Frontal cortex (tissue), 4 donors: ENCODE measurements around the gene ATP1B1. TPM values are rescaled to one million over a fixed set of nuclear protein-coding genes. Genes with fewer than 3 reads are reported as not detected.

Experiments used
- DNase-seq, 2 donors: peaks; one replicate each; pipeline ENCODE4 v3.0.0; 2012; ENCODE audit warnings: low spot score in 2 of 2
- FAIRE-seq: peaks from 2 replicates; lab custom pipeline; 2012; peaks lifted over from hg19 to GRCh38; lab: Jason Lieb, UNC
- total RNA-seq: library from RNA; depleted of rRNA; stranded (reverse); fragments of >200 nt; gene quantifications from one replicate; pipeline ENCODE4 v1.2.3, GENCODE V29; 2014
- donor health status: control.
- donor health status: control.
- donor health status: control.

The ATP1B1 gene
- total RNA-seq, 1 donor from 2014 or later = 235 TPM

DNA sequence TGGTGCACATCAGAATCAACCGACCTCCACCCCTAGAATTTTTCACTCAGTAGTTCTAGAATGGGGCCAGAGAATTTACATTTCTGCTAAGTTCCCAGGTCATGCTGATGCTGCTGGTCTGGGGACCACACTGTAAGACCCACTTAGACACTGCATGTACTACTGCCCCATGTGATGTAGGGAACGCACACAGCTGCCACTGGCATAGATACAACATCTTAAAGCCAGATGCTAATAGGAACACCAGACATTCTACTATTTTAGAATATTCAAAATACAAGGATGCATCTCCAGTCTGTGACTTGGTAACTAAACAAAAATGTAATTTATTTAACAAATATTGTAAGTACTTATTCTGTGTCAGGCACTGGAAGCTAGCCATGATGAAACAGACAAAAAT, 14.1 kb upstream of the ATP1B1 start:
- DNase-seq (no peak), FAIRE-seq (no peak)

DNA sequence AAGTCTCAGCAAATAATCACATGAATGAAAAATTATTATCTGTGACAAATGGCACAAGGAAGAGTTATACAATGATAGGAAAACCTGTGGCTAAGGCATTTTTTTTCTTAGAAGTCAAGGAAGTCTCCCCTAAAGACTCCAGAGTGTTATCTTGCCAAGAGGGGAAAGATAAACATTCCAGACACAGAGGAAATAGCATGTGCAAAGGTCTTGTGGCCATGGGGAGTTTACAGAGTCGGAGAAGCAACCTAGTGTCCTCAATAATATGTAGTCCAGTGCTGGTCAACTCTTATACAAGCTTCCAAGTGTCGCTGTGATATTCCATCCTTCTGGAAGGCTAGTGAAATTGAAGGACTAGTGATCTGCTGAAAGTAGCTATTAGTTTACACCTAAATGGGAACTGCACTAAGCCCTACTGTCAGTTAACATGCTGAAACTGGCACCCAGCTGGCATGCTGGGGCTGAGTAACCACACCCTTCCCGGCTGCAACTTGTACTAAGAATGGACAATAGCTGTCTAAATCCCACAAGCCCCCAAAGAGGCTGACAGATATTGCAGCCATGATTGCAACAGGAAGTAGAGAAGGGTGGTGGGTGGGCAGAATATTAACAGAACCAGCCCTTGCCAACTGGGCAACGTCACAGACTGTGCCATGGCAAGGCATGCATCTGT, 11.5 kb upstream of the ATP1B1 start:
- DNase-seq (no peak), FAIRE-seq (no peak)

DNA sequence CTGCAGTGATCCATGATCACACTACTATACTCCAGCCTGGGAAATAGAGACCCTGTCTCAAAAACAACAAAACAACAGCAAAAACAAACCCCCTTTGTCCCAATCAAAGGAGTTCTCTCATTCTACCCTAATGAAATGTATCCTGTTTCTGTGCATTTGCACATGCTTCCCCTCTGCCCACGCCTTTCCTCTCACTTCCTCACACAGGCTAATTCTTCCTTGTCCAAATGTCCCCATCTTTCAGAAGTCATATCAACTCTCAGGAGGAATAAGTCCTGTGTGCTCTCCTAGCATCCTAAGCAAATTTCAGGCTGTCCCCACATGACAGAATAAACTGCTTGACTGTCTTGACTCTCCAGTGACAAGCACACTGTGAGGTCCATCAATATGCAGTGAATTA, 8.1 kb upstream of the ATP1B1 start:
- FAIRE-seq (no peak), DNase-seq (no peak)

DNA sequence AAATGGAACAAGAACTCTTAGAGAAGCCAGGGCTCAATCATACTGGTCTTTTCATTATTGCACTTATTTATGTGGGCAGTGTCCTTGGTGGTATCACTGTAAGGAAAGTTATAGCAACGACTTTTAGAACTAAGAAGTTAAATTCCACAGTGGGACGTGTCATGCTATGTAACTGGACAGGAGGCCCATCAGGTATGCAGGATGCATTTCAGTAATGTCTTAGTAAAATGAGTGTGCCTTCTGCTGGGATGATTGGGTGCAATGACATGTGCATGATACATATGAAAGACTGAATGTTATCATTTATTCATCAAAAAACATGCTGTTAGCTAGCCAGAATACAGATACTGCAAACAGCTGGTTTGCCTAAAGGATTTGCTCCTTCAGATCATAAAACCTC, 6.9 kb upstream of the ATP1B1 start:
- FAIRE-seq = no peak
- no peak for DNase-seq

DNA sequence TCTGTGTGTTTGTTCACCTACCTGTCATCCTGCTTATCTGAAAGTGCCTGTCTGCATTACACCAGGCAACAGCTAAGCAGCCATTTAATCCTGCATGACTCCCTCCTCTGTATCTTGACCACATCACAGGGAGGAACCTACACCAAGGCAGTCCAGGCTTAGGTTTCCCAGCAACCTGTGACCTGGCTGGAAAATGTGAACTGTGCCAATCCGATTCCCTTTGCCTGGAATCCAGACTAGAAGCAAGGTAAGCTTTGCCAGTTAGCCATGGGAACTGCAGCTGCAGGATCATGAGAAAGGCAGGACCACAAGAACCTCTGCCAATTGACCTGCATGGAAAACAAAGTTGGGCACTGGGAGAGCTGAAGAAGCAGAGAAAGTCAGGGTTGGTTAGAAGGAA, 6.3 kb upstream of the ATP1B1 start:
- no peak for DNase-seq
- FAIRE-seq = no peak

DNA sequence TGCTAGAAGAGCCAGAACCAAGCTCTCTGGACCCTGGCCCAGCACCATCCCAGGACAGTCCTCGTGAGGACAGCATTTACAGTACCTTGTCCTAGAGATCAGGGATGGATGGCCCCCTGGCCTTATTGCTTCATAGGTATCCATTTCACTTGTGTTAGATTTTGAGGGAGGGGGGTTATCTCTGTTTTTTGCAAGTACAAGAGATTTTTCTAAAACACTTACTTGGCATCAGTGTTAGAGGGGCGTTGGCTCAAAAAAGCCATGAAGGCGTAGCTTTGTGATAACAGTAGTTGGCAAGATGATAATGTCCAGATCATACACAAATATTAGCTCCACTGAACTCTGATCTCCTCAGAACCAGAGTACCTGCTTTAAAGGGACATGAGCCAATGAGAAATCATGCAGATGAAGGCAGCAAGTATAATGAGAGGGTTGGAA, 5.8 kb upstream of the ATP1B1 start:
- FAIRE-seq (no peak), DNase-seq (no peak)

DNA sequence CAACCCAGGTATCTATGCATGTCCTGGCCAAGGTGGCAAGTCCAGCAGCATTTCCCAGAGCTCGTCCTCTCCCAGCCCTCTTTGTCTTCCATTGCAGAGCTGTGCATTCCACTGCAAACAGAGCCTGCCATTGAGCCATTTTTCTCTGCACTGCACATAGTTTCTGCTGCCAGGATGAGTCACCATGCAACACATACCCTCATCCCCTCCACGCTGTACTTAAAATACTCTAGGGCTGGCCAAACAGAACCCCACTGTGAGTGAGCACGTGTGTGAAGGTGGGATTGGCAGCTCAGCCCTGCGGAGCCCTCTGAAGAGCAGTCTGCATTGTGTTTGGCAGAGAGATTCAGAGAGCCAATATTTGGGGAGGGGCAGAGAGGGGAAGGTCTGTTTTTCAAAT, 3.9 kb upstream of the ATP1B1 start:
- DNase-seq = peak in 1 of 2 donors; percentile 48

DNA sequence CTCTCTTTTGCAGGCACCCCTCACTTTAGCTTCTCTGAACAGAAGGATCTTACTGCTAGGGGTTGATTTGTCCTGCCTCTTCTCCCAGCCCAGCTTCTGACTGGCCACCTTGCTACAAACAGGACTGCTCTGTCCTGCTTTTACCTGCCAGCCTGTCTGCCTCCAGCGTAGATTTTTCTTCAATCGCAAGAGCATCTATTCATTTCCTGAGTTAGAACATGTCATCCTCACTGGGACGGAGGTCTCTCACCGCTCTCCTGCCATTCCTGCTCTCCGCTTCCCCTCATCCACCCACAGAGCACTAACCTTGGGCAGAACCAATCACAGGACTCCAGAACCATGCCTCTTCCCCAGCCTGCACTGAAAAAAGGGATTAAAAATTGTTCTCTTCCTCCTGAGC, 3.5 kb upstream of the ATP1B1 start:
- FAIRE-seq = no peak
- DNase-seq = no peak

More for the DNA sequence above, 3.9 kb upstream of the ATP1B1 start:
- FAIRE-seq = no peak

DNA sequence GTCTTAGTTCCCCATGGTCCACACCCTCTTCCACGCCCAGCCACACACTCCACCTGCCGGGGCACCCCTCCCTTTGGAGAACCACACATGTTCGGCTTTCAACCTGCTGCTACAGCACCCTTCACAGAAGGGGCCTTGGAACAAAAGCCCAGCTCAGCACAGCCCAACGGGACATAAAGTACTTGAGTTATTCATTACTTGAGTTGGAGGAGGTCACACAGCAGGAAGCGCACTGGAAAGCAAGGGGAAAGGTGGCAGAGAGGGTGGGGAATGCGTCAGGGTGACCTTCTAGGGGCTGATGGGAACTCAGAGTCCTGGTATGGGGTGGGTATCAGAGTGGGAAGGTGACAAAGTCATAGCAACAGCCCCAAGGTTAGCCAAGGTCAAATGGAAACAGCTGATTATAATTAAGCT, 3.0 kb upstream of the ATP1B1 start:
- FAIRE-seq = no peak
- no peak for DNase-seq

DNA sequence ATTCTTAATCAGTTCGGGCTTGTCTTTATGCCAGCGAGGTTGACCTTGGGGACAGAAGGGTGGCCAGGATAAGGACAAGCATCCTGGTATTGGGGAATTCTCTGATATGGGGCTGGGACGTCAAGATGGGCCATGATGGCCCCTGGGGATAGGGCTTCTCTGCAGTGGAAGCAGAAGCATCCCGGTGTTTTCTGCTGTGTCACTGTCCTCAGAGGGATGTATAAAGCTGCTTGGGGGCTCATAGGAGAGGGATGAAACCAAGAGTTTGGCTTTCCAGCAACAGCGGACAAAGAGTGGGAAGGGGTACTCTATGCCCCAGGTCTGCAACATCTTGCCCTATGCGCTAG, 1.4 kb upstream of the ATP1B1 start:
- DNase-seq (no peak), FAIRE-seq (no peak)

DNA sequence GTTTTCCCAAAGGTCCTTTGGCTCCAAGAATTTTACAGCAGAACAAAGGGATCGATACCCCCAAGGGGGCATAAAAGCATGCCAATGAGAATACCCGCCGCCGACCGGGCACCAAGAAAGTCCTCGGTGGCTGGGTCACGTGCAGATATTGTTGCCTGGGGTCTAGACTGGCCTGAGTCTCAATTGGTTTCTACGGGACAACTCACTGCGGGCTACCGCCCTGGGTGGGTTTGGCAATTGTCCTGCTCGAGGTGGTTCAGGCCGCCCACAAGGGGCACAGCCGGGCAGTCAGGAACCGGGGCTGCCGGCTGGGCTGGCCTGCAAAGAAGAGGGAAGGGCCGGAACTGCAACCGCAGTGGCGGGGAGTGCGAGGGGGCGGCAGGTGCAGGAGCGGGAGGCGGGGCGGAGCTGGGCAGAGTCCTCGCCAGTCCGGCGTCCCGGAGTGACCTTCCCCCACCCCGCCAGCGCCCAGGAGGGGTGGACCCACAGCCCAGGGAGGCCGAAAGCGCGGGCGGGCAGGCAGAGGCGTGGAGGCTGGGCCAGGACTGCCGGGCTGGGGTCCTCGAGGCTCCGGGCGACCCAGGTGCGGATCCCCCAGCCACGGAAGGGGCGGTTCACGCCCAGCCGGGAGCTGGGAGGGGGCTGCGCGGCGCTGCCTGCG, 926 bp upstream of the ATP1B1 start:
- no peak for FAIRE-seq
- DNase-seq = peak; percentile 62 to 67

DNA sequence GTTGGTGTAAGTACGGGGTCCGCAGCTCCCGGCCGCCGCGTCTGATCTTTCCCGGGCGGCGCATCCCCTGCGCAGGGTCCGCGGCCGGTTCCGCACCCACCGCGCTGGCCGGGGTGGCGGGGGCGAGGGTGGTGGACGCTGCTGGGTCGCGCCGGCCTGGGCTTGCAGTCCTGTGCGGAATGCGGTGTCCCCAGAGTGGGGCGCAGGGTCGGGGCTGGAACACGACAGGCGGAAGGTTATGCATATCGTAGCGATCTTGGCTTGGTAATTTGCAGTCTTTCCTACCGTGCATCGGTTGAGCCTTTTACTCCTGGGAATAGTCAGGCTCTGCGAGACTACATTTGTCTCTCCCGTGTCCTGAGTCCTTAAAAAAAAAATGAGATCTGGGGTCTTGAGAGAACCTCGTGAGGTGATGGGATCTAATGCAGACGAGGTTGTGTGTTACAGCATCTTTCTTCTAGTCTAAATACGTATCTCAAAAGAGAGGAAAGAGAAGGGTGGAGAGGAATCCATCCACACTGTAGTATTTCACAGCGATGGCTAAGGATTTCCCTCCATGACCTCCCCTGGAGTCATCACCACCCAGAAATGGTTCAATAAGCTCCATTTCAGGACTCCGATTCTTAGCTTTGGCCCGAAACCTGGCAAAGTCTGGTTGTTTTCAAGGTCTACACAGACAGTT, 572 bp downstream of the ATP1B1 start:
- no peak for DNase-seq
- FAIRE-seq = no peak

DNA sequence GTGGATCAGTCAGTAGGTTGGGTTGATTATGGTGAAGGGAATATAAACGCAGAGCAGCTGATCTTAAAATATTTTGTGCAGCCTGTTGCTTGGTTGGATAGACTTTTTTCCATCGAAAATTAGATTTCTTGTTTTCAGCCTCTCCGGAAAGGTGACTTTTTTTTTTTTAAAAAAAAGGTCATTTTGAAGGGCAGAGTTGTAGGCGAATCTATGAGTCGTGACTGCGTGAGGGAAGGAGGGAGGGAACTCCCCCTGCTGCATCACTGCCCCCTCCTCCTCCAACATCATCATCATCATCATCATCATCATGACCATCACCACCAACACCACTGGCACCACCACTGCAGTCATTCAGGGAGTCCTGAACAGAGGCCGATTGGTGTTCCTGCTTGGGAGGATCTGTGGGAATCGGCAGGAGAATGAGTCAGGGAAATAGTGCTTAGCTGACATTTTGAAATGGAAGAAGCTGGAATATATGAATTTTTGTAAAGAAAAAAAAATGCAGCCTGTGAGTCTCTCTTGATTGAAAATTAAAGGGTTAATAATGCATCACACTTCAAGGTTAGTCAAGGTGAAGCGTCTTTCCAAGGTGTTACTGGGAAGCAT, 1.2 kb downstream of the ATP1B1 start:
- no peak for FAIRE-seq
- no peak for DNase-seq

DNA sequence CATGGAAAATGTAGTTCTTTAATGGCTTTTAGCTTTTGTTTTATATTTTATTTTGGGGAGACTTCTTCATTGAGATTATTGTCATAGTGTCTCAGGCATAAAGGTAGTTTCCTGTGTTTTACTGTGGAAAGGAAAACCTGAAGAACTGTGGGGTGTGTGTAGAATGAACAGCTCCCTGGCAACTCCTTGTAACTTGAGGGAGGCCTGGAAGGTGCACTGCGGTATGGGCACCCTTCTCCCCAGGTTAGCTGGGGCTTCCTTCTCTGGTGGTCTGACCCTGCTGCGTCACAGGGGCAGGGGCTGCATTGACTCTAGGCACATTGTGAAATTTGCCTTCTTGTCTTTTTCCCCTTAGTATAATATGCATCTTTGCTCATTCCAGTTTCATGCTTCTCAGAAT, 1.7 kb downstream of the ATP1B1 start:
- no peak for FAIRE-seq
- DNase-seq = no peak

DNA sequence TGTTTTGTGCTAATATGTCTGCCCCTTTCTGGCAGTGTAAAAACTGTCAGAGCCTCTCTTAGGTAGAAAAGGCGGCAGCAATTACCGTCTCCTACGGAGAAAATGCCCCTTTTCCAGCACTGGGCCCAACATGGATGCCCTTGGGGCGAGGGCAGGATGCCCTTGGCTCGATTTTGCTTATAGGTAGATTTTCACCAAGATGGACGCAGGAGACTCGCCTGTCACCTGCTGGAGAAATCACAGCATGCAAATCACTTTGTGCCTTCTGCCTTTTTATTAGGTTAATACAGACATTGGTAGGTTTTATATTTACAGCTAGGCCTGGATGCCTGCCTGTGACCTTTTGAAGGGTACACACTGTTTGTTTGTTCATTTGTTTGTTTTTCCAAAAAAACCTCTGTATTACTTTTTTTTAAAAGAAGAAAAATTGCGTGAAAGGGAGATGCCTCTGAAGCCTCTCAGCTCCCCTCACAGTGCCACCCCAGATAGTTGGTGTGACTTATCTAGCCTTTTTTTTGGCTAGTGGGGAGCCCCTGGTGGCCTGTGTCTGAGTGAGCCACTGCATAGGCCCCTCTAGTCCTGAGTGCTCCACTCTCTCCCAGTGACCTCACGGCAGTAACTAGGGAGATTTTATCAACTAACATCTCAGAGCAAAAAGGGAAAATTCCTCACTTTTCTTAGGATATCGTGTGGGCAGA, 2.5 kb downstream of the ATP1B1 start:
- FAIRE-seq (no peak), DNase-seq (no peak)

DNA sequence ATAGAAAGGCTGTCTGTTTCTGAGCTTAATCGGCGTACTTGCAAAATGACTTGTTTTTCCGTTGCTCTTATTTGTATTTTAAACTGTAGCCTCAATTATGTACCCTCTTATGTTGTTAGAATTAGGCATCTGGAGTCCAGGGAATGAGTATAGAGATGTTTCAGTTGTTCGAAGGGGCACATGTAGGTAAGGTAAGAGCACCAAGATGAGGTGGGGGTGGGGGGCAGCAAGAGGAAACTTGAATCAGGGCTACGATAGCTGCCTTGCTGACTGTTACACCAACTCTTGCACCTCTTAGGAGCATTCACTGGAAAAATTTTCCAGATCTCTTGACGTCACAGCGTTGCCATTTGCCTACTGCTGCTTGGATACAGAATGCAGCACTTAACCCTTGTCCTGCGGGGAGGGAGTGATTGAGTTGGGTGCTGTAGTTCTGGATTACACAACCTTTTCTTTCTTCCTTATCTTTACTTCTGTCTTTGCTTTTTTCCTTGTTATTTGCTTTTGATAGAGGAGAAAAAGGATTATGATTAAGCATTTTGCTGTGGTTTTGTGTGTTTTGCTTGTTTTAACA, 3.2 kb downstream of the ATP1B1 start:
- DNase-seq (no peak), FAIRE-seq (no peak)

DNA sequence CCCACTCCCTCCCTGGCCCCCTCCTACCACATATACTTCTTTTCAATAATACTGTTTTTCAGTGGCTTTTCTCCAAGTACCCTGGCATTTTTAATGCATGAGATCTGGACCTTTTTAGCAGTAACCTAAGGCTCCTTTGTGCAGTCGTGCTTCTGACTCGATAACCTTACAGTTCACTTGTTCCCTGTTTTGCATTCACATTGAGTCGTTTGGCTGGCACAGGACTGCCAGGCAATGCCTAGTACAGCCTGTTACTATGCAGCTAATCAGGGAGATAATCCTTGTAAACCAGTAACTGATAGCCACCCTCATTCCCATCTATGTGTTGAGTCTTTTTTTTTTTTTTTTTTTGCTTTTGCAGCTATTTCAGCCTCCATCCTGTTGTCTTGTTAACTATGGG, 3.7 kb downstream of the ATP1B1 start:
- DNase-seq = no peak

DNA sequence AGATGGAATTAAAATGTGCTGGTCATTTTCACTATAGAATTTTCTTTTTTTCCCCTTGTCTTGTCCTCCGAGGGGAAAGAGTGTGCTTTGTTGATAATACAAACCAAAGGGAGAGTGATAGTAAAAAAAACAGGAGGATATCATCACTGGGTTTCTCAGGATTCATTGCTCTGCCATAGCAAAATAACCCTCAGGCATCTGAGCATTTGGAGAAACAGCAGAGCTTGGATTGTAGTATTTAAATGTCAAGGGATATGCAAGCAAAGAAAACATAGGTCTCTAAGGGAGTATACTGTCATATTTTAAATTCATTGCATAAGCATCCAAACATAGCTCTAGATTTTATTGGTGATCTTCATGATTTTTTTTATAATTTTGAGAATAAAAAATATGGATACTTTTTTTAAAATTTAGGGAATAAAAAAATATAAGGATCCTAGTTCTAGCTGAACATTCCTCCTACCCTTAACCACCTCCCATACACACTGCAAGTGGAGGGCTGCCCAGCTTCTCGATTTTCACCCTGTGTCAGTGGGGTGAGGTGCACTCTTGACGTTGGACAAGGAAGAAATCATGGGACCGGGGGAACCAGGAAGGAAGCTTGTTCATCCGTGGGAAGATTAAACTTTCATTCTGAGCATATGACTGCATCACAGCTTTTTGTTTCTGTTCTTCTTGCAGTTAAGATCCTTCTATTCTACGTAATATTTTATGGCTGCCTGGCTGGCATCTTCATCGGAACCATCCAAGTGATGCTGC, 4.4 kb downstream of the ATP1B1 start:
- no peak for DNase-seq
- FAIRE-seq = no peak

More for the DNA sequence above, 3.7 kb downstream of the ATP1B1 start:
- FAIRE-seq = no peak

DNA sequence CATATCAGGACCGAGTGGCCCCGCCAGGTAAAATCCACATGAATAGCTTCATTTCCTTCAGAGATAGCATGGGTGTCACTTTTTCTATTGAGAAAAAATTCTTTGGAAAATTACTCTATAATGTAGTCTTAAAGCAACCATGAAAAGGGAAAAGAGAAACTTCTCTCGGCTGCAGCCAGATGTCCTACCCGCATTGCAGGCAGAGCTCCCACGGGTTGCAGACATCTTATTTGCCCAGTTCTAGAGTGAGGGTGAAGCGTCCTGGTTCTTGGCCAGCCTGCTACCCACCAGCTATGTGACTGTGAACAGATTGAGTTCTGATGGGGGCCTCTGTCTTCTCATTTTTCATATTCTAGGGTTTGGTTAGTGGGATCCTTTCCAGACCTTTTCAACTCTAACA, 5.0 kb downstream of the ATP1B1 start:
- FAIRE-seq (no peak), DNase-seq (no peak)
